GM12874 (cell line): Measurements from ENCODE around the gene ARHGAP4.

Source experiments
- TF ChIP-seq, protein P1 (sequence below): IDR thresholded peaks from 2 replicates; pipeline ENCODE4 v1.5.1; 2011; ENCODE audit warnings: low read depth, mild to moderate bottlenecking, control low read depth, low read length, moderate library complexity; ENCODE audit not compliant: insufficient read depth

ARHGAP4 gene

DNA sequence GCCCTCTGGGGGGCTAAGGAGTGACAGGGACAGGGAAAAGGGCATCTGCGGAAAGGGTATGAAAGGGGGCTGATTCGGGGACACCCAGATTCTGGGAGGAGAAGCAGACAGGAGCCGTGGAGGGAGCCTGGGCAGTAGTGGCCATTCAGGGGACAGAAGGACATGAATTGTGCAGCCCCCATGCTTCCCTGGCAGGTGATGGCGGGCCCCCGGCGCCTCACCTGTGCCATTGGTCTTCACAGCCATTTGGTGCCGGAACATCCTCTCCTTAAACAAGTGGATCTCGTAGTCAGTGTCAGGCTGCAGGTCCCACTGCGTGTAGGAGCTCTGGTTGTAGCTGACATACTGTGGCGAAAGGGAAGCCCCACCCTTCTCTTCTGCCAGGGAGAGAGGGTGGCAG is 62.0 kb downstream of the ARHGAP4 start:
- TF ChIP-seq, protein P1, sequence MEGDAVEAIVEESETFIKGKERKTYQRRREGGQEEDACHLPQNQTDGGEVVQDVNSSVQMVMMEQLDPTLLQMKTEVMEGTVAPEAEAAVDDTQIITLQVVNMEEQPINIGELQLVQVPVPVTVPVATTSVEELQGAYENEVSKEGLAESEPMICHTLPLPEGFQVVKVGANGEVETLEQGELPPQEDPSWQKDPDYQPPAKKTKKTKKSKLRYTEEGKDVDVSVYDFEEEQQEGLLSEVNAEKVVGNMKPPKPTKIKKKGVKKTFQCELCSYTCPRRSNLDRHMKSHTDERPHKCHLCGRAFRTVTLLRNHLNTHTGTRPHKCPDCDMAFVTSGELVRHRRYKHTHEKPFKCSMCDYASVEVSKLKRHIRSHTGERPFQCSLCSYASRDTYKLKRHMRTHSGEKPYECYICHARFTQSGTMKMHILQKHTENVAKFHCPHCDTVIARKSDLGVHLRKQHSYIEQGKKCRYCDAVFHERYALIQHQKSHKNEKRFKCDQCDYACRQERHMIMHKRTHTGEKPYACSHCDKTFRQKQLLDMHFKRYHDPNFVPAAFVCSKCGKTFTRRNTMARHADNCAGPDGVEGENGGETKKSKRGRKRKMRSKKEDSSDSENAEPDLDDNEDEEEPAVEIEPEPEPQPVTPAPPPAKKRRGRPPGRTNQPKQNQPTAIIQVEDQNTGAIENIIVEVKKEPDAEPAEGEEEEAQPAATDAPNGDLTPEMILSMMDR: no peak

DNA sequence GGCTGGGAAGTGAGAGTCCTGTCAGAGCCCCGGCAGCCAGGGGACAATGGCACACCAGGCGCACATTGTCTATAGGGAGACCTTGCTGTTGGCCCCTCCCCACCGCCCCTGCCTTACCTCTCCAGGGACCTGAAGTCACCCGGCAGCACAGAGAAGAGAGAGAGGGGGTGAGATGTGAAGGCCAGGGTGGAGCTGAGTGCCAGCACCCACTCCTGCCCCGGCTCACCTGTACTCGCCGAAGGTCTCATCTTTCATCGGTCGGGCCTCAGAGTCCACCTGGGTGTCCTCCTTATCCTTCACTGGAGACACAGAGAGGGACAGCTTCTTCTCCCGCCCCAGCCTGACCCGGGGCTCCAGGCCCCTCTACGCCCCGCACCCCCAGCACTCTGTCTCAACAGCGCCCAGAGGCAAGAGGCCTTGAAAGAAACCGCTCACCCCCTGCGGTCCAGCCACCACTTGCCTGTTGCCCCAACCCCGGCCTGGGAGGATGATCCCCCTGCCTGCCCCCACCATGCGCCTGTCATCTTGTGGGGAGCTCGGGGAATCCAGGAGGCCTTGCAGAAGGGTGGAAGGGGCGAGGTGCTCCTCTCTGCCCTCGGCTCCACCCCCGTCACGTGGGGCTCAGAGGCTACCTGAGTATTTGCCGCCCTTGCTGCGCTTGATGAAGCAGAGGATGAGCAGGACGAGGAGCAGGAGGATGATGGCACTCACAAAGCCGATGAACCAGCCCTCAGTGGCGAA is 62.6 kb downstream of the ARHGAP4 start:
- TF ChIP-seq, protein P1: no peak

DNA sequence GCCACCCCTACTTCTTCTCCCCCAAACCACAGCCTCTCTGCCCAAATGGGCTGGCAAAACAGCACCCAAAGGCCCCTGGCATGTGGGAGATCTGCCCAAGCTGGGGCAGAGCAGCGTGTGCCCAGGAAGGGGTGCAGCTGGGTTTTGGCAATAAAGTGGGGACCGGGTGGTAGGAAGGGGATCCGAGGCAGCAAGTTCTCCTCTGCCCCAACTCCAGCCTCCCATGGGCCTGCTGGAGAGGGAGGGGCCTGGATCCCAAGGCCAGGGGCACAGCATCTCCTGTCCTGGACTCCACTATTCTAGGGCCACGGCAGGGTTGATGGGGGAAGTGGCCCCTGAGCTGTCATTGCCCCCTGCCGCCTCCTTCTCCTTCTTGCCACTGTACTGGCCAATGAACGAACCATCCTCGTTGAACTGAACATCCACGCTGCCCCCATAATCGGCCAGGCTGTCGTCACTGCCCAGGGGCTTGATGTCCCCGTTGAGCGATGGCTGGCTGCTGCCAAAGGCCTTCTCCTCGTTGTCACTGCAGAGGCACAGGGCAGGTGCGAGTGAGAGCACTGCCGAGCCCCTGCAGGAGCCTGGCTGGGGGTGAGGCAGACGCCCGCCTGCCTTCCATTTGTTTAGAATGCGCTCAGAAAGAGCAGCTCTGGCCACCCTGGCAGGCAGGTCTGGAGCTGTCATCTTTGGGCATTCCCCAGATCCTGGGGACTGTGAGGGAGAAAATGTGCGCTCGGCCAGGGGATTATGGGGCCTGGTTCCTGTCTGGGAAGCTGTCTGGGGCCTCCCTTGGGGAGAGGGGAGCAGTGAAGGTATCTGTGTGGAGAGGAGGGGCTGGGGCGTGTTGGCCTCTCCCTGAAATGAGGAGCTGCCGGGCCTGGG is 63.5 kb downstream of the ARHGAP4 start:
- TF ChIP-seq, protein P1: no peak

DNA sequence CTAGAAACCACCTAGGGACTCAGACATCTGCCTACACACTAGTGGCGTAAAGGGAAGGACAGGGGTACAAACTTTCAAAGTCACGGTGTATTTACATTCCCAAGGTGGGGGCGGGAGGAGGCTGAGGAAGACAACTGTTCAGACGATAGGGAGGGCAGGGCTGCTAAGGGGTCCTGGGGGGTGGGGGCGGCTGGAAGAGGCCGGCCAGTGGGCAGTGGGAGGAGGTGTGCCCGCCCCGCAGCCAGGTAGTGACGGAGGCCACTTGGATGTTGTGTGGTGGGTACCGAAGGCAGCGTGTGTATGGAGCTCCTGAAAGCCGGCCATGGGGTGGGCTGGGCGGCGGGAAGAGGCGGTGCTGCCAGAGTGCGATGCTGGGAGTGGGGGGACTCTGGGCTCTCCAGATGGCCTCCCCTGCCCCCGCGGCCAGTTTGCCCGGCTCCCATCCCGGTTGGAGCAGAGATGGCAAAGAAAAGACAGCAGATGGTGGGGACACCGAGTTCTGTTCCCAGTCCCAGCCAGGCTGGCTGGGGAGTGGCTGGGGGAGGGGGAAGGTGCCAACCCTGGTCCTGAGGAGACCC is 64.2 kb downstream of the ARHGAP4 start:
- TF ChIP-seq, protein P1: no peak

DNA sequence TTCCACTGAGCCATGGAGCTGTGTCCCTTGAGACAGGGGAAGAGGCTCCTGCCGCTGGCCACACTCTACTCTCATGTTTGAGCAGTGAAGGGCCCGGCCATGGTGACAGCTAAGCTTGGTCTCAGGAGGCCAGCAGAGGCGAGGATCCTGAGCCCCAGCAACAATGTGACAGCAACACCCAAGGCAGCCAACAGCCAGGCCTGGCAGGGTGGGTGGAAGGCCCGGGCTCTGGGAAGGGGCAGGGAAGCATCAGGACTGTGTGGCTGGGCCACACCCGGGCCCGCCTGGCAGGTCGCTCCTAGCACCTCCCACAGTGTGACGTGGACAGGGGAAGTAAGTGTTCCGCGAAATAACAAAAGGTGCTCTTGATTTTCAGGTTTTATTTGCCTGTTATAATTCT is 64.9 kb downstream of the ARHGAP4 start:
- TF ChIP-seq, protein P1: no peak
